Activated T-helper 17 cell treated with anti-CD3 and anti-CD28 coated beads, Interleukin-2, amount 50 U/mL, for 72 hours (primary cell): ENCODE results near the gene ZFHX2. TPM values are rescaled to one million over a fixed set of nuclear protein-coding genes. Genes with fewer than 3 reads are reported as not detected.
A peak's percentile ranks its signal among the peaks of the same experiment; 100 is the strongest.

Source experiments
- ATAC-seq: fragments of 150-1000 bp; cut with Tn5 transposase; replicated peaks from 2 replicates; pipeline ENCODE4 v1.10.0; 2021; ENCODE audit warnings: mild to moderate bottlenecking, moderate library complexity
- H3K27ac Mint-ChIP-seq: one replicate; pipeline ENCODE4 v1.8.0; 2022; ENCODE audit warnings: mixed read lengths
- H3K27me3 Mint-ChIP-seq: one replicate; pipeline ENCODE4 v1.8.0; 2022; ENCODE audit warnings: mixed read lengths
- H3K36me3 Mint-ChIP-seq: one replicate; pipeline ENCODE4 v1.8.0; 2022; ENCODE audit warnings: low read depth, mild to moderate bottlenecking, mixed read lengths
- H3K4me1 Mint-ChIP-seq: one replicate; pipeline ENCODE4 v1.8.0; 2022; ENCODE audit warnings: mixed read lengths
- H3K4me3 Mint-ChIP-seq: one replicate; pipeline ENCODE4 v1.8.0; 2022; ENCODE audit warnings: mild to moderate bottlenecking, mixed read lengths
- H3K9me3 Mint-ChIP-seq: one replicate; pipeline ENCODE4 v1.8.0; 2022; ENCODE audit warnings: mixed read lengths
- total RNA-seq, 2 donors: library from RNA; stranded (reverse); gene quantifications; one replicate each; pipeline ENCODE4 v1.2.3, GENCODE V29; 2022

ZFHX2 gene
- total RNA-seq, 2 donors from 2014 or later, result 2.1 to 2.3 TPM

- Mint-ChIP-seq H3K9me3 (no peaks in the 10 kb centered on the region), H3K4me1 (peaks cover 5% of the 10 kb centered on the region), H3K27ac (no peak overlapping the region), H3K4me3 (no peak overlapping the region), H3K36me3 (no peaks in the 10 kb centered on the region), H3K27me3 (no peaks in the 10 kb centered on the region)
- no peak for ATAC-seq
Measured at GRCh38 chr14:23531391-23531790, 20.2 kb downstream of the ZFHX2 start.

- Mint-ChIP-seq H3K4me3 (no peak overlapping the region), H3K36me3 (no peaks in the 10 kb centered on the region), H3K27ac (peak overlapping the region; percentile 3), H3K27me3 (no peaks in the 10 kb centered on the region), H3K9me3 (no peaks in the 10 kb centered on the region), H3K4me1 (no peaks in the 10 kb centered on the region)
- ATAC-seq, result no peak
Measured at GRCh38 chr14:23530375-23531055, 21.1 kb downstream of the ZFHX2 start.

GRCh38 chr14:23529016-23529415, 22.5 kb downstream of the ZFHX2 start:
- peak overlapping the region; percentile 12 for H3K27ac Mint-ChIP-seq
- no peaks in the 10 kb centered on the region for H3K27me3 Mint-ChIP-seq
- H3K36me3 Mint-ChIP-seq, result no peaks in the 10 kb centered on the region
- H3K4me3 Mint-ChIP-seq, result no peak overlapping the region
- H3K9me3 Mint-ChIP-seq, result no peaks in the 10 kb centered on the region
- H3K4me1 Mint-ChIP-seq, result no peaks in the 10 kb centered on the region
- no peak for ATAC-seq

- ATAC-seq, result no peak
- Mint-ChIP-seq H3K36me3 (no peaks in the 10 kb centered on the region), H3K9me3 (no peaks in the 10 kb centered on the region), H3K4me1 (no peaks in the 10 kb centered on the region), H3K27me3 (no peaks in the 10 kb centered on the region), H3K4me3 (no peak overlapping the region), H3K27ac (peak overlapping the region; percentile 12)
Measured at GRCh38 chr14:23528555-23528954, 23.0 kb downstream of the ZFHX2 start.

GRCh38 chr14:23525611-23526010, 26.0 kb downstream of the ZFHX2 start:
- H3K4me1 Mint-ChIP-seq, result no peaks in the 10 kb centered on the region
- H3K27me3 Mint-ChIP-seq, result no peaks in the 10 kb centered on the region
- no peak overlapping the region for H3K4me3 Mint-ChIP-seq
- no peaks in the 10 kb centered on the region for H3K36me3 Mint-ChIP-seq
- no peak for ATAC-seq
- no peak overlapping the region for H3K27ac Mint-ChIP-seq
- H3K9me3 Mint-ChIP-seq, result no peaks in the 10 kb centered on the region

- no peaks in the 10 kb centered on the region for H3K9me3 Mint-ChIP-seq
- H3K27me3 Mint-ChIP-seq, result no peaks in the 10 kb centered on the region
- no peak overlapping the region for H3K27ac Mint-ChIP-seq
- ATAC-seq, result no peak
- no peaks in the 10 kb centered on the region for H3K4me1 Mint-ChIP-seq
- no peaks in the 10 kb centered on the region for H3K36me3 Mint-ChIP-seq
- H3K4me3 Mint-ChIP-seq, result no peak overlapping the region
Measured at GRCh38 chr14:23524954-23525353, 26.6 kb downstream of the ZFHX2 start.

- no peak for ATAC-seq
- no peaks in the 10 kb centered on the region for H3K4me1 Mint-ChIP-seq
- H3K27ac Mint-ChIP-seq, result no peak overlapping the region
- H3K27me3 Mint-ChIP-seq, result no peaks in the 10 kb centered on the region
- H3K36me3 Mint-ChIP-seq, result no peaks in the 10 kb centered on the region
- no peaks in the 10 kb centered on the region for H3K9me3 Mint-ChIP-seq
- H3K4me3 Mint-ChIP-seq, result no peak overlapping the region
Measured at GRCh38 chr14:23523229-23524016, 28.1 kb downstream of the ZFHX2 start.

- no peaks in the 10 kb centered on the region for H3K4me1 Mint-ChIP-seq
- ATAC-seq, result no peak
- no peaks in the 10 kb centered on the region for H3K9me3 Mint-ChIP-seq
Measured at GRCh38 chr14:23522643-23523198, 28.8 kb downstream of the ZFHX2 start.

GRCh38 chr14:23521785-23522640, 29.6 kb downstream of the ZFHX2 start:
- ATAC-seq, result no peak
- Mint-ChIP-seq H3K4me1 (no peaks in the 10 kb centered on the region), H3K27ac (no peak overlapping the region), H3K27me3 (no peaks in the 10 kb centered on the region), H3K36me3 (no peaks in the 10 kb centered on the region), H3K9me3 (no peaks in the 10 kb centered on the region), H3K4me3 (no peak overlapping the region)

More at GRCh38 chr14:23522643-23523198, 28.8 kb downstream of the ZFHX2 start:
- no peak overlapping the region for H3K4me3 Mint-ChIP-seq
- no peaks in the 10 kb centered on the region for H3K27me3 Mint-ChIP-seq
- H3K36me3 Mint-ChIP-seq, result no peaks in the 10 kb centered on the region
- no peak overlapping the region for H3K27ac Mint-ChIP-seq

- Mint-ChIP-seq H3K27me3 (no peaks in the 10 kb centered on the region), H3K4me3 (no peak overlapping the region), H3K9me3 (no peaks in the 10 kb centered on the region), H3K36me3 (no peaks in the 10 kb centered on the region), H3K27ac (no peak overlapping the region), H3K4me1 (no peaks in the 10 kb centered on the region)
- ATAC-seq, result no peak
Measured at GRCh38 chr14:23520899-23521533, 30.5 kb downstream of the ZFHX2 start.

- no peak overlapping the region for H3K4me3 Mint-ChIP-seq
- ATAC-seq, result no peak
- no peak overlapping the region for H3K27ac Mint-ChIP-seq
- H3K9me3 Mint-ChIP-seq, result no peaks in the 10 kb centered on the region
- H3K36me3 Mint-ChIP-seq, result no peaks in the 10 kb centered on the region
- no peaks in the 10 kb centered on the region for H3K27me3 Mint-ChIP-seq
- no peaks in the 10 kb centered on the region for H3K4me1 Mint-ChIP-seq
Measured at GRCh38 chr14:23518709-23519108, 32.9 kb downstream of the ZFHX2 start.

- no peaks in the 10 kb centered on the region for H3K9me3 Mint-ChIP-seq
- no peaks in the 10 kb centered on the region for H3K27me3 Mint-ChIP-seq
- H3K27ac Mint-ChIP-seq, result no peak overlapping the region
- no peaks in the 10 kb centered on the region for H3K36me3 Mint-ChIP-seq
- no peak overlapping the region for H3K4me3 Mint-ChIP-seq
- no peaks in the 10 kb centered on the region for H3K4me1 Mint-ChIP-seq
- ATAC-seq, result no peak
Measured at GRCh38 chr14:23517650-23518326, 33.8 kb downstream of the ZFHX2 start.

- no peaks in the 10 kb centered on the region for H3K9me3 Mint-ChIP-seq
- no peak for ATAC-seq
- no peak overlapping the region for H3K4me3 Mint-ChIP-seq
- H3K4me1 Mint-ChIP-seq, result peaks cover 5% of the 10 kb centered on the region
- H3K27me3 Mint-ChIP-seq, result no peaks in the 10 kb centered on the region
- H3K27ac Mint-ChIP-seq, result no peak overlapping the region
- no peaks in the 10 kb centered on the region for H3K36me3 Mint-ChIP-seq
Measured at GRCh38 chr14:23514644-23514957, 37.0 kb downstream of the ZFHX2 start.
